GM23248 (cell line): ENCODE results near the gene SMOC2.

Experiments used
- EZH2 ChIP-seq: fragments of 200-600 bp; sonication (generic); IDR thresholded peaks from 2 replicates; pipeline ENCODE4 v1.6.1; 2018; ENCODE audit warnings: antibody characterized with exemption, mild to moderate bottlenecking; ENCODE audit not compliant: insufficient read depth, poor library complexity, severe bottlenecking
- EZH2phosphoT487 ChIP-seq: fragments of 200-600 bp; sonication (generic); IDR thresholded peaks from 2 replicates; pipeline ENCODE4 v1.6.1; 2018; ENCODE audit warnings: antibody characterized with exemption, moderate library complexity, mild to moderate bottlenecking, low read depth; ENCODE audit not compliant: insufficient read depth

DNA sequence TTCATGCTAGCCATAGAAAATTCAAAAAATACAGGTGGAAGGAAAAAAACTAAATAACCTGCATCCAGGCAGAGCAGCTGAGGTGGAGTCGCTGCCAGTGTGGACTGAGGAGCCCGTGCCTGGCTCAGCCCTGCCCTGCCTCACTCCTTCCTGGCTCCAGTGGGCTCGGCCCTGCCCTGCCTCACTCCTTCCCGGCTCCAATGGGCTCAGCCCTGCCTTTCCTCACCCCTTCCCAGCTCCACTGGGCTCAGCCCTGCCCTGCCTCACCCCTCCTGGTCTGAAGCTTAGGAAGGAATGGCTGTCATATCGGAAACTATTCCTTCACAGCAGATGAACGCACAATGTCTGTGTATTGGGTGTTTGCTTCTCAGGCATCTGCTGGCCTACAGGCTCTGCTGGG lies 142.1 kb downstream of the SMOC2 start:
- TF ChIP-seq EZH2, result no peak
- no peak for TF ChIP-seq EZH2phosphoT487
